Vagina (tissue), 2 donors: Measurements from ENCODE around the gene ASAH2.

Experiments used
- CTCF ChIP-seq, 3 experiments: fragments of 450-650 bp in 2 of 3; fragments of 200-600 bp in 1 of 3; sonication (generic) in 1 of 3; IDR thresholded peaks; one replicate each; pipeline ENCODE4 v1.5.1; 2017 to 2019; ENCODE audit warnings: antibody characterized with exemption in 3 of 3, mild to moderate bottlenecking in 2 of 3, moderate library complexity in 2 of 3
- POLR2A ChIP-seq, 2 donors: fragments of 450-650 bp; IDR thresholded peaks; one replicate each; pipeline ENCODE4 v1.6.1; 2017; ENCODE audit warnings: antibody characterized with exemption in 2 of 2, mild to moderate bottlenecking in 2 of 2, moderate library complexity in 2 of 2

GRCh38 chr10:50221470-50221869, 29.8 kb downstream of the ASAH2 start:
- TF ChIP-seq CTCF (IDR thresholded peaks at IDR 0.05) = no peak
- no peak for TF ChIP-seq POLR2A (IDR thresholded peaks at IDR 0.05)
